Upper lobe of right lung (tissue), 1 donor: Measurements from ENCODE around the gene TTC24. TPM values are rescaled to one million over a fixed set of nuclear protein-coding genes. Genes with fewer than 3 reads are reported as not detected.

Experiments
- ATAC-seq: fragments of 200-7000 bp; cut with Tn5 transposase; one replicate; pipeline ENCODE4 v1.9.1; 2020; ENCODE audit warnings: mild to moderate bottlenecking, moderate library complexity
- DNase-seq: peaks from one replicate; pipeline ENCODE4 v3.0.0-alpha.2; 2020
- H3K27ac ChIP-seq: fragments of 200-600 bp; one replicate; pipeline ENCODE4 v1.8.0; 2022
- H3K27me3 ChIP-seq: fragments of 200-600 bp; one replicate; pipeline ENCODE4 v1.8.0; 2022; ENCODE audit warnings: mild to moderate bottlenecking
- H3K36me3 ChIP-seq: fragments of 200-600 bp; one replicate; pipeline ENCODE4 v1.8.0; 2022
- H3K4me1 ChIP-seq: fragments of 200-600 bp; one replicate; pipeline ENCODE4 v1.8.0; 2022
- H3K4me3 ChIP-seq: fragments of 200-600 bp; one replicate; pipeline ENCODE4 v1.8.0; 2022; ENCODE audit warnings: mild to moderate bottlenecking
- H3K9me3 ChIP-seq: fragments of 200-600 bp; one replicate; pipeline ENCODE4 v1.8.0; 2022
- CTCF ChIP-seq: fragments of 200-600 bp; IDR thresholded peaks from one replicate; pipeline ENCODE4 v1.8.0; 2022; ENCODE audit warnings: antibody characterized with exemption
- intact Hi-C: fragments of 100-400 bp; cut with DNase I; formaldehyde crosslinking; loops from one replicate; pipeline ENCODE4 v1.11.0; 2022
- total RNA-seq: library from RNA; stranded (reverse); fragmentation: NEBNext Ultra II Directional; extraction: Animal tissue kit (Norgen Biotek cat#: 25700); gene quantifications from one replicate; pipeline ENCODE4 v1.2.1, GENCODE V29; 2021
- donor health status: DM: no; HTN: yes; CAD: no; lungs with severe emphysema.

Gene TTC24
- total RNA-seq, 1 donor from 2014 or later: not detected

DNA sequence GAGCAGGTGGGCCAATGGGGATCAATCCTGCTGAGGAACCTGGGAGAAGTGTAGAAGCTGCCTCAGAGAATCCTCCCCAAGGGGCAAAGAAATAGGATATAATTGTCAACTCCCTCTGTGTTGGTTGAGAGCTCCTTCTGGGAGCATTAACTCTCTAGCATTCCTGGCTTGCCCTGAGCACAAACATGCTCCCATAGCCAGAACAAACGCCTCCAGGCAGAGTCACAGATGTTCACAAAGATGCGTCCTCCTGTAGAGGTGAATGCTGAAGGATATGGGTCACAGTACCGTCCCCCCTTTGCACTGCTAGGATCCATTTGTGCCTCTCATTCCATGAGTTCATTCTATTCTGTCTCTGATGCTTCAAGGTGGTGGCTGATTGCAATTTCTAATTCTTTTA, 52.8 kb downstream of the TTC24 start:
- no peaks in the 10 kb centered on the region for H3K4me1 ChIP-seq
- peaks cover 61% of the 10 kb centered on the region for H3K27me3 ChIP-seq
- TF ChIP-seq CTCF: no peak
- no peak overlapping the region for H3K27ac ChIP-seq
- H3K36me3 ChIP-seq: no peaks in the 10 kb centered on the region
- intact Hi-C loops: no loop called here
- ATAC-seq (no peak), DNase-seq (no peak)
- H3K4me3 ChIP-seq: no peak overlapping the region
- H3K9me3 ChIP-seq: no peaks in the 10 kb centered on the region

Other genes starting within 250 kb of the TTC24 start
- gene CCT3, start 241.4 kb upstream of the TTC24 start, total RNA-seq: 120 TPM
- not detected for gene TSACC, start 241.2 kb upstream of the TTC24 start, total RNA-seq
- gene RHBG, start 210.5 kb upstream of the TTC24 start, total RNA-seq: not detected
- 60.8 TPM for gene MEF2D, start 78.9 kb upstream of the TTC24 start, total RNA-seq
- gene IQGAP3, start 7.2 kb upstream of the TTC24 start, total RNA-seq: 1.3 TPM
- 69.2 TPM for gene NAXE, start 12.1 kb downstream of the TTC24 start, total RNA-seq
- gene GPATCH4, start 21.8 kb downstream of the TTC24 start, total RNA-seq: 22.4 TPM
- gene HAPLN2, start 39.7 kb downstream of the TTC24 start, total RNA-seq: 0.78 TPM
- not detected for gene BCAN, start 62.4 kb downstream of the TTC24 start, total RNA-seq
- gene NES, start 97.7 kb downstream of the TTC24 start, total RNA-seq: 54.7 TPM
- gene CRABP2, start 125.9 kb downstream of the TTC24 start, total RNA-seq: 1.4 TPM
- gene METTL25B, start 148.7 kb downstream of the TTC24 start, total RNA-seq: 42.4 TPM
- 28.3 TPM for gene ISG20L2, start 149.0 kb downstream of the TTC24 start, total RNA-seq
- gene MRPL24, start 161.4 kb downstream of the TTC24 start, total RNA-seq: 41.8 TPM
- 144 TPM for gene HDGF, start 172.0 kb downstream of the TTC24 start, total RNA-seq
- 48.5 TPM for gene PRCC, start 187.8 kb downstream of the TTC24 start, total RNA-seq
- 3.8 TPM for gene SH2D2A, start 237.1 kb downstream of the TTC24 start, total RNA-seq